Measurements from ENCODE around the gene LCP1. TPM values are rescaled to one million over a fixed set of nuclear protein-coding genes. Genes with fewer than 3 reads are reported as not detected.

Gene LCP1
- total RNA-seq, 1 experiment from 2014 or later = 32.1 TPM

DNA sequence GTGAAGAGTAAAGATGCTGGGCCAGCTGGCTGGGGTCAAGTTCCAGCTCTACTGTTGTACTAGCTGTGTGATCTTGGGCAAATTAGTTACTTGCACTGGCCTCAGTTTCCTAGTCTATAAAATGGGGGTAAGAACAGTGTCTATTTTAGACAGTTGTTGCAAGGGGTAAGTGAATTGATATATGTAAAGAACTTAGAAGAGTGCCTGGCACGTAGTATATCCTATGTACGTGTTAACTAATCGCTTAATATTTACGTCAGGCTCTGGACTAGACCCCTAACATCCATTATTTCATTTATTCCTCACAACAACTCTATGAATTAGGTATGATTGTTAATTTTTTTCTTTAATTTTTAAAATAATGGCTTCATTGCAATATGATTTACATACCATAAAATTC is 3.7 kb upstream of the LCP1 start:
- no peaks in the 10 kb centered on the region for H3K36me3 Mint-ChIP-seq (ENCODE audit: insufficient read depth, unreplicated experiment)

DNA sequence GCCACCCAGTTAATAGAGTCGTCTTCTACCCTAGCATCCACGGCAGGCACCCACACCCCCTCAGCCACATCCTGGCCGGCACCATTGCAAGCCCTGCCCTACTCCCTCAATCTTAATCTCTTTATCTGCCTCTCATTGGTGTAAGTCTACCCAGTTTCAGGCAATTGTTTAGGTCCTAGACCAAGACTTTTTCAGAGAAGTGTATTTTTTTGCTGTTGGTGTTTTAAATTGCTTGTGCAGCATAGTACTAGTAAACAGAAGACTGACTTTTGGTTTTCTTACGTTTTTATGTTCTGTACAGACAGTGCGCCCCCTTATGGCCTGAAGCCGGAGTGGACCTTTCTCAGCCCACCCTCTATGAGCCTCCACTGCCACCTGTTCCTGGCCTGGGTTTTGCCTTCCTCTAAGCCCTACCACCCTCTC is 2.3 kb upstream of the LCP1 start:
- no peaks in the 10 kb centered on the region for H3K27me3 ChIP-seq (replicated peaks; ENCODE audit: control insufficient read depth, insufficient read depth, low read length)
- intact Hi-C loops (cut with micrococcal nuclease; ENCODE audit: unreplicated experiment) = no loop called here
- H3K9me3 ChIP-seq = no peaks in the 10 kb centered on the region
- no peak overlapping the region for H3K4me3 ChIP-seq (ENCODE audit: low read depth, low read length)
- Mint-ChIP-seq H3K4me1 (ENCODE audit: low read depth, unreplicated experiment) (peaks cover 16% of the 10 kb centered on the region), H3K9me3 (ENCODE audit: unreplicated experiment) (no peaks in the 10 kb centered on the region), H3K27ac (ENCODE audit: unreplicated experiment) (no peak overlapping the region), H3K36me3 (ENCODE audit: insufficient read depth, unreplicated experiment) (no peaks in the 10 kb centered on the region), H3K27me3 (ENCODE audit: insufficient read depth, unreplicated experiment) (peaks cover 5% of the 10 kb centered on the region), H3K4me3 (ENCODE audit: unreplicated experiment) (no peak overlapping the region)
- TF ChIP-seq, protein P1, sequence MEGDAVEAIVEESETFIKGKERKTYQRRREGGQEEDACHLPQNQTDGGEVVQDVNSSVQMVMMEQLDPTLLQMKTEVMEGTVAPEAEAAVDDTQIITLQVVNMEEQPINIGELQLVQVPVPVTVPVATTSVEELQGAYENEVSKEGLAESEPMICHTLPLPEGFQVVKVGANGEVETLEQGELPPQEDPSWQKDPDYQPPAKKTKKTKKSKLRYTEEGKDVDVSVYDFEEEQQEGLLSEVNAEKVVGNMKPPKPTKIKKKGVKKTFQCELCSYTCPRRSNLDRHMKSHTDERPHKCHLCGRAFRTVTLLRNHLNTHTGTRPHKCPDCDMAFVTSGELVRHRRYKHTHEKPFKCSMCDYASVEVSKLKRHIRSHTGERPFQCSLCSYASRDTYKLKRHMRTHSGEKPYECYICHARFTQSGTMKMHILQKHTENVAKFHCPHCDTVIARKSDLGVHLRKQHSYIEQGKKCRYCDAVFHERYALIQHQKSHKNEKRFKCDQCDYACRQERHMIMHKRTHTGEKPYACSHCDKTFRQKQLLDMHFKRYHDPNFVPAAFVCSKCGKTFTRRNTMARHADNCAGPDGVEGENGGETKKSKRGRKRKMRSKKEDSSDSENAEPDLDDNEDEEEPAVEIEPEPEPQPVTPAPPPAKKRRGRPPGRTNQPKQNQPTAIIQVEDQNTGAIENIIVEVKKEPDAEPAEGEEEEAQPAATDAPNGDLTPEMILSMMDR (IDR thresholded peaks at IDR 0.05; ENCODE audit: insufficient read depth in 1 of 2, low read depth in 1 of 2, low read length in 1 of 2, severe bottlenecking in 1 of 2, unreplicated experiment in 1 of 2) = peak; percentile 48 to 56
- CTCF ChIA-PET = no interaction called here
- no TSS peak for BruUV-seq (replicated peaks)
- no peaks in the 10 kb centered on the region for H3K36me3 ChIP-seq (ENCODE audit: control insufficient read depth, insufficient read depth, low read length)
- peak; percentile 46 to 47 for DNase-seq
- POLR2A ChIA-PET = no interaction called here
- peaks cover 13% of the 10 kb centered on the region for H3K4me1 ChIP-seq

More for the DNA sequence above, 3.7 kb upstream of the LCP1 start:
- no peaks in the 10 kb centered on the region; the same call in 1 of the 2 replicates for H3K4me1 ChIP-seq
- ChIA-PET POLR2A (no interaction called here), CTCF (no interaction called here)
- no peaks in the 10 kb centered on the region for H3K9me3 Mint-ChIP-seq (ENCODE audit: unreplicated experiment)
- no peak for DNase-seq
- no peaks in the 10 kb centered on the region for H3K9me3 ChIP-seq
- H3K36me3 ChIP-seq (ENCODE audit: control insufficient read depth, insufficient read depth, low read length) = no peaks in the 10 kb centered on the region
- no peak overlapping the region for H3K27ac Mint-ChIP-seq (ENCODE audit: unreplicated experiment)
- intact Hi-C loops (cut with micrococcal nuclease; ENCODE audit: unreplicated experiment) = no loop called here
- no TSS peak for BruUV-seq (replicated peaks)
- no peak overlapping the region for H3K4me3 ChIP-seq (ENCODE audit: low read depth, low read length)
- peaks cover 5% of the 10 kb centered on the region for H3K27me3 Mint-ChIP-seq (ENCODE audit: insufficient read depth, unreplicated experiment)
- H3K4me1 Mint-ChIP-seq (ENCODE audit: low read depth, unreplicated experiment) = peaks cover 6% of the 10 kb centered on the region
- H3K4me3 Mint-ChIP-seq (ENCODE audit: unreplicated experiment) = no peak overlapping the region
- TF ChIP-seq, protein P1 (IDR thresholded peaks at IDR 0.05; ENCODE audit: insufficient read depth in 1 of 2, low read depth in 1 of 2, low read length in 1 of 2, severe bottlenecking in 1 of 2, unreplicated experiment in 1 of 2) = no peak
- no peaks in the 10 kb centered on the region for H3K27me3 ChIP-seq (replicated peaks; ENCODE audit: control insufficient read depth, insufficient read depth, low read length)

DNA sequence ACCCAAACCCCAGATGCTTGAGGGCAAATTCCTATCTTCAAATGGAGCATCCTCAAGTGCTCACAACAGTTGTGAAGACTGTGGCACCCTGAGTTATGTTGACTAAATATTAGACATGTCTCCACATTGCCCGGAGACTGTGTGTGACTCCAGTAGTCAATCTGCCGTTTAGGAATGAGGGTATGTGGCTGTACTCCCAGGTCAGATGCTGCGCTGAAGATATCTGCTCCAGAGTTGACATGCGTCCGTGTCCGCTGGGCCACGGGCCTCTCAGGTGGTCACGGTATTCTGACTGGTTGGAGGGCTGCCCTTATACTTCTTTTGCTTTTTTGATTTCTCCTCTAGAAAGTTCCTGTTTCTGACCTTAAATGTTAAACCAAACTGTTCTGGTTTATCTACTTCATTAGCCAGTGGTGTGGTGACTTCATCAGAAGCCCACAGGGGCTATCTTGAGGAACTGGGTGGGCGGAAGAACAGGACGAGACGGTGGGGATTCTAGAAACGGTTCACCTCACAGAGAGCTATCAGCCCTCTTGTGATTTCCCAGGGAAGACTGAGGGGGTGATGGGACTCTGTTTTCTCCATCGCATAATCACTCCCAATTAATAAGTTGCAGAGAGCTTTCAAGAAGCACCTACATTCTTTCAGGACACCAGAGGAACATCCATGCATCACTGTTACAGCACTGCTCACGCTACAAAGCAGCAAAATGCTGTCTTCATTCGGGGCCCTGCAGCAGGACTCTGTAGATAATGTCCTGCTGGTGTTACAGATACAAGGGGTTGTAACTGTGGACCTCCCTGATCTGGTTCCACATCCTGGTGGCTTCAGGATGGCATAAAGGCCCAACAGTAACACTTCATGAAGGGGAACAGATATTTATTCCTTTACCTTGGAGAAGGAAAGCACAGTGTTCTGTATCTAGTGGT is 1.3 kb upstream of the LCP1 start:
- DNase-seq = no peak
- ChIA-PET POLR2A (no interaction called here), CTCF (no interaction called here)
- no peak overlapping the region for H3K4me3 ChIP-seq (ENCODE audit: low read depth, low read length)
- H3K9me3 ChIP-seq = no peaks in the 10 kb centered on the region
- H3K4me1 Mint-ChIP-seq (ENCODE audit: low read depth, unreplicated experiment) = peaks cover 19% of the 10 kb centered on the region
- no peaks in the 10 kb centered on the region for H3K36me3 Mint-ChIP-seq (ENCODE audit: insufficient read depth, unreplicated experiment)
- H3K27ac Mint-ChIP-seq (ENCODE audit: unreplicated experiment) = no peak overlapping the region
- intact Hi-C loops (cut with micrococcal nuclease; ENCODE audit: unreplicated experiment) = no loop called here
- H3K27me3 Mint-ChIP-seq (ENCODE audit: insufficient read depth, unreplicated experiment) = no peaks in the 10 kb centered on the region
- H3K4me1 ChIP-seq = peaks cover 14% of the 10 kb centered on the region
- H3K4me3 Mint-ChIP-seq (ENCODE audit: unreplicated experiment) = no peak overlapping the region
- BruUV-seq (replicated peaks) = no TSS peak
- H3K36me3 ChIP-seq (ENCODE audit: control insufficient read depth, insufficient read depth, low read length) = no peaks in the 10 kb centered on the region
- H3K27me3 ChIP-seq (replicated peaks; ENCODE audit: control insufficient read depth, insufficient read depth, low read length) = no peaks in the 10 kb centered on the region
- TF ChIP-seq, protein P1 (IDR thresholded peaks at IDR 0.05; ENCODE audit: insufficient read depth in 1 of 2, low read depth in 1 of 2, low read length in 1 of 2, severe bottlenecking in 1 of 2, unreplicated experiment in 1 of 2) = no peak
- H3K9me3 Mint-ChIP-seq (ENCODE audit: unreplicated experiment) = no peaks in the 10 kb centered on the region
